AG20443 (cell line): ENCODE measurements around the gene KMT5B.

ENCODE experiments used
- DNase-seq: peaks from one replicate; pipeline ENCODE4 v3.0.0; 2012; ENCODE audit warnings: low spot score, mixed read lengths

KMT5B gene

GRCh38 chr11:68179847-68180246 lies 33.2 kb downstream of the KMT5B start:
- no peak for DNase-seq

- DNase-seq, result no peak
Observed at GRCh38 chr11:68177877-68178276, 35.2 kb downstream of the KMT5B start.

GRCh38 chr11:68173926-68174325 lies 39.2 kb downstream of the KMT5B start:
- DNase-seq, result no peak

GRCh38 chr11:68169442-68169841 lies 43.7 kb downstream of the KMT5B start:
- no peak for DNase-seq

GRCh38 chr11:68168694-68169093 lies 44.4 kb downstream of the KMT5B start:
- no peak for DNase-seq

- DNase-seq, result no peak
Observed at GRCh38 chr11:68167474-68167873, 45.6 kb downstream of the KMT5B start.

GRCh38 chr11:68166969-68167368 lies 46.1 kb downstream of the KMT5B start:
- DNase-seq, result no peak

- DNase-seq, result no peak
Observed at GRCh38 chr11:68165601-68166000, 47.5 kb downstream of the KMT5B start.

- peak; percentile 54 for DNase-seq
Observed at GRCh38 chr11:68164437-68164836, 48.7 kb downstream of the KMT5B start.

- DNase-seq, result no peak
Observed at GRCh38 chr11:68163691-68164090, 49.4 kb downstream of the KMT5B start.

- no peak for DNase-seq
Observed at GRCh38 chr11:68160100-68160695, 52.9 kb downstream of the KMT5B start.

- no peak for DNase-seq
Observed at GRCh38 chr11:68159665-68160064, 53.4 kb downstream of the KMT5B start.

GRCh38 chr11:68159161-68159560 lies 53.9 kb downstream of the KMT5B start:
- no peak for DNase-seq

GRCh38 chr11:68158580-68158979 lies 54.5 kb downstream of the KMT5B start:
- no peak for DNase-seq

- DNase-seq, result no peak
Observed at GRCh38 chr11:68153742-68154141, 59.4 kb downstream of the KMT5B start.

- DNase-seq, result no peak
Observed at GRCh38 chr11:68150037-68150436, 63.1 kb downstream of the KMT5B start.

GRCh38 chr11:68149417-68149816 lies 63.7 kb downstream of the KMT5B start:
- DNase-seq, result no peak

GRCh38 chr11:68148879-68149278 lies 64.2 kb downstream of the KMT5B start:
- no peak for DNase-seq

- DNase-seq, result no peak
Observed at GRCh38 chr11:68148071-68148805, 64.9 kb downstream of the KMT5B start.

- DNase-seq, result peak; percentile 58
Observed at GRCh38 chr11:68146704-68147474, 66.2 kb downstream of the KMT5B start.

GRCh38 chr11:68146010-68146540 lies 67.0 kb downstream of the KMT5B start:
- DNase-seq, result no peak

GRCh38 chr11:68145120-68145866 lies 67.8 kb downstream of the KMT5B start:
- DNase-seq, result no peak
